ENCODE data around the gene ANKRD40.

Gene ANKRD40

GRCh38 chr17:50660042-50660886 is 47.5 kb downstream of the ANKRD40 start:
- no peak overlapping the region for H3K27ac Mint-ChIP-seq
- H3K27me3 Mint-ChIP-seq = no peaks in the 10 kb centered on the region
- peaks cover 13% of the 10 kb centered on the region for H3K4me1 Mint-ChIP-seq
- no peak overlapping the region for H3K4me3 Mint-ChIP-seq
- H3K9me3 Mint-ChIP-seq = no peaks in the 10 kb centered on the region
- ATAC-seq = no peak
- no peak for DNase-seq
- H3K36me3 Mint-ChIP-seq (ENCODE audit: low read depth) = no peaks in the 10 kb centered on the region

- Mint-ChIP-seq H3K27me3 (no peaks in the 10 kb centered on the region), H3K9me3 (no peaks in the 10 kb centered on the region), H3K27ac (no peak overlapping the region), H3K36me3 (ENCODE audit: low read depth) (no peaks in the 10 kb centered on the region), H3K4me3 (no peak overlapping the region), H3K4me1 (peaks cover 13% of the 10 kb centered on the region)
- ATAC-seq = no peak
- no peak for DNase-seq
Observed at GRCh38 chr17:50659179-50659578, 48.5 kb downstream of the ANKRD40 start.

GRCh38 chr17:50658616-50659015 is 49.1 kb downstream of the ANKRD40 start:
- Mint-ChIP-seq H3K27me3 (no peaks in the 10 kb centered on the region), H3K27ac (no peak overlapping the region), H3K9me3 (no peaks in the 10 kb centered on the region), H3K36me3 (ENCODE audit: low read depth) (no peaks in the 10 kb centered on the region), H3K4me1 (peaks cover 13% of the 10 kb centered on the region), H3K4me3 (no peak overlapping the region)
- no peak for ATAC-seq
- no peak for DNase-seq

GRCh38 chr17:50657627-50658026 is 50.1 kb downstream of the ANKRD40 start:
- Mint-ChIP-seq H3K9me3 (no peaks in the 10 kb centered on the region), H3K27me3 (no peaks in the 10 kb centered on the region), H3K27ac (no peak overlapping the region), H3K4me1 (peaks cover 13% of the 10 kb centered on the region), H3K36me3 (ENCODE audit: low read depth) (no peaks in the 10 kb centered on the region), H3K4me3 (no peak overlapping the region)
- DNase-seq (no peak), ATAC-seq (no peak)

GRCh38 chr17:50657054-50657453 is 50.7 kb downstream of the ANKRD40 start:
- peaks cover 11% of the 10 kb centered on the region for H3K4me1 Mint-ChIP-seq
- no peaks in the 10 kb centered on the region for H3K27me3 Mint-ChIP-seq
- no peak overlapping the region for H3K27ac Mint-ChIP-seq
- DNase-seq (no peak), ATAC-seq (no peak)
- no peaks in the 10 kb centered on the region for H3K36me3 Mint-ChIP-seq (ENCODE audit: low read depth)
- no peak overlapping the region for H3K4me3 Mint-ChIP-seq
- H3K9me3 Mint-ChIP-seq = no peaks in the 10 kb centered on the region

GRCh38 chr17:50656509-50656908 is 51.2 kb downstream of the ANKRD40 start:
- DNase-seq = no peak

GRCh38 chr17:50653738-50654137 is 54.0 kb downstream of the ANKRD40 start:
- H3K4me3 Mint-ChIP-seq = no peak overlapping the region
- DNase-seq = no peak
- no peak overlapping the region for H3K27ac Mint-ChIP-seq
- H3K9me3 Mint-ChIP-seq = no peaks in the 10 kb centered on the region
- H3K36me3 Mint-ChIP-seq (ENCODE audit: low read depth) = no peaks in the 10 kb centered on the region
- no peak for ATAC-seq
- no peaks in the 10 kb centered on the region for H3K4me1 Mint-ChIP-seq
- peaks cover 2% of the 10 kb centered on the region for H3K27me3 Mint-ChIP-seq

More at GRCh38 chr17:50656509-50656908, 51.2 kb downstream of the ANKRD40 start:
- no peaks in the 10 kb centered on the region for H3K36me3 Mint-ChIP-seq (ENCODE audit: low read depth)
- H3K27ac Mint-ChIP-seq = no peak overlapping the region
- no peaks in the 10 kb centered on the region for H3K27me3 Mint-ChIP-seq
- H3K4me3 Mint-ChIP-seq = no peak overlapping the region
- no peaks in the 10 kb centered on the region for H3K9me3 Mint-ChIP-seq
- ATAC-seq = no peak
- peaks cover 5% of the 10 kb centered on the region for H3K4me1 Mint-ChIP-seq

- DNase-seq (no peak), ATAC-seq (no peak)
- H3K9me3 Mint-ChIP-seq = no peaks in the 10 kb centered on the region
- H3K27ac Mint-ChIP-seq = no peak overlapping the region
- H3K4me1 Mint-ChIP-seq = no peaks in the 10 kb centered on the region
- peaks cover 2% of the 10 kb centered on the region for H3K27me3 Mint-ChIP-seq
- no peaks in the 10 kb centered on the region for H3K36me3 Mint-ChIP-seq (ENCODE audit: low read depth)
- H3K4me3 Mint-ChIP-seq = no peak overlapping the region
Observed at GRCh38 chr17:50651661-50652060, 56.1 kb downstream of the ANKRD40 start.

GRCh38 chr17:50649042-50649908 is 58.4 kb downstream of the ANKRD40 start:
- H3K36me3 Mint-ChIP-seq (ENCODE audit: low read depth) = no peaks in the 10 kb centered on the region
- no peak for ATAC-seq
- H3K27ac Mint-ChIP-seq = no peak overlapping the region

GRCh38 chr17:50647187-50647586 is 60.5 kb downstream of the ANKRD40 start:
- Mint-ChIP-seq H3K27ac (no peak overlapping the region), H3K27me3 (peaks cover 6% of the 10 kb centered on the region), H3K36me3 (ENCODE audit: low read depth) (no peaks in the 10 kb centered on the region), H3K4me3 (no peak overlapping the region), H3K9me3 (no peaks in the 10 kb centered on the region), H3K4me1 (no peaks in the 10 kb centered on the region)
- DNase-seq (no peak), ATAC-seq (no peak)

More at GRCh38 chr17:50649042-50649908, 58.4 kb downstream of the ANKRD40 start:
- Mint-ChIP-seq H3K27me3 (peaks cover 2% of the 10 kb centered on the region), H3K4me1 (no peaks in the 10 kb centered on the region), H3K4me3 (no peak overlapping the region), H3K9me3 (no peaks in the 10 kb centered on the region)
- DNase-seq = no peak

GRCh38 chr17:50645748-50646682 is 61.7 kb downstream of the ANKRD40 start:
- ATAC-seq (no peak), DNase-seq (no peak)
- H3K4me1 Mint-ChIP-seq = no peaks in the 10 kb centered on the region
- H3K27ac Mint-ChIP-seq = no peak overlapping the region
- no peak overlapping the region for H3K4me3 Mint-ChIP-seq
- peaks cover 8% of the 10 kb centered on the region for H3K27me3 Mint-ChIP-seq
- no peaks in the 10 kb centered on the region for H3K9me3 Mint-ChIP-seq
- no peaks in the 10 kb centered on the region for H3K36me3 Mint-ChIP-seq (ENCODE audit: low read depth)
